Common myeloid progenitor, CD34-positive (primary cell): ENCODE measurements around the gene ULBP3.

Experiments
- CTCF ChIA-PET: fragments of 350-600 bp; sonication (Branson Sonifier 250); formaldehyde crosslinking; loops from one replicate; lab custom pipeline; 2021; ENCODE audit warnings: antibody characterized with exemption; lab: Charles Lee
- POLR2A ChIA-PET: fragments of 350-600 bp; sonication (Branson Sonifier 250); formaldehyde crosslinking; loops from one replicate; lab custom pipeline; 2021; ENCODE audit warnings: antibody characterized with exemption; lab: Charles Lee
- DNase-seq, 3 donors: peaks; one replicate each; pipeline versions ENCODE4 v3.0.0 to v3.0.0-alpha.2; 2013
- H3K27ac ChIP-seq, 2 experiments: 1 replicate in 1 of 2; 2 replicates in 1 of 2; pipeline ENCODE4 v1.7.0; 2013; ENCODE audit warnings: inconsistent platforms in 2 of 2, low read length in 2 of 2, mild to moderate bottlenecking in 2 of 2, low read depth in 1 of 2, moderate library complexity in 1 of 2; ENCODE audit not compliant: severe bottlenecking in 2 of 2, insufficient read depth in 1 of 2, poor library complexity in 1 of 2
- H3K27me3 ChIP-seq, 5 experiments: replicated peaks in 2 of 5; 1 replicate in 3 of 5; 2 replicates in 2 of 5; pipeline versions ENCODE4 v1.6.1 to v1.7.0; 2013; ENCODE audit warnings: low read length in 4 of 5, mild to moderate bottlenecking in 2 of 5, moderate library complexity in 2 of 5, inconsistent platforms in 1 of 5; ENCODE audit not compliant: insufficient read depth in 5 of 5, control insufficient read depth in 4 of 5
- H3K36me3 ChIP-seq, 4 experiments: 1 replicate in 2 of 4; 2 replicates in 2 of 4; pipeline versions ENCODE4 v1.6.1 to v1.7.0; 2013; ENCODE audit warnings: low read length in 3 of 4, control low read depth in 1 of 4, mild to moderate bottlenecking in 1 of 4; ENCODE audit not compliant: control insufficient read depth in 4 of 4, insufficient read depth in 4 of 4
- H3K4me1 ChIP-seq, 4 experiments: 1 replicate in 3 of 4; 2 replicates in 1 of 4; pipeline versions ENCODE4 v1.6.1 to v1.7.1; 2013; ENCODE audit warnings: low read length in 3 of 4, mild to moderate bottlenecking in 3 of 4, control low read depth in 1 of 4, inconsistent platforms in 1 of 4, moderate library complexity in 1 of 4; ENCODE audit not compliant: control insufficient read depth in 4 of 4, insufficient read depth in 4 of 4; ENCODE audit errors: control extremely low read depth in 1 of 4
- H3K4me3 ChIP-seq, 7 experiments: 1 replicate in 4 of 7; 2 replicates in 3 of 7; pipeline versions ENCODE4 v1.5.1 to v1.7.0; 2013; ENCODE audit warnings: mild to moderate bottlenecking in 7 of 7, low read length in 6 of 7, moderate library complexity in 6 of 7, inconsistent platforms in 2 of 7, low read depth in 2 of 7, control low read depth in 1 of 7; ENCODE audit not compliant: insufficient read depth in 4 of 7, control insufficient read depth in 1 of 7; ENCODE audit errors: extremely low read depth in 1 of 7
- H3K9me3 ChIP-seq, 5 experiments: 1 replicate in 4 of 5; 2 replicates in 1 of 5; pipeline versions ENCODE4 v1.6.1 to v1.7.1; 2013; ENCODE audit warnings: low read length in 4 of 5, mild to moderate bottlenecking in 2 of 5, inconsistent platforms in 1 of 5, low read depth in 1 of 5, moderate library complexity in 1 of 5; ENCODE audit not compliant: control insufficient read depth in 4 of 5, insufficient read depth in 2 of 5; ENCODE audit errors: control extremely low read depth in 1 of 5
- WGBS: methylation state at CpG from one replicate; pipeline ENCODE4 v1.1.5; 2013; ENCODE audit not compliant: insufficient coverage; 5-methylcytosine and 5-hydroxymethylcytosine counted together

The ULBP3 gene

GRCh38 chr6:150058231-150058792 lies 10.6 kb downstream of the ULBP3 start:
- CTCF ChIA-PET, result no interaction called here
- Histone ChIP-seq H3K27me3 (peaks cover 0 to 39% (median 11%) of the 10 kb centered on the region in 5 experiments), H3K36me3 (peaks cover 0 to 7% (median 0%) of the 10 kb centered on the region in 4 experiments), H3K9me3 (no peaks in the 10 kb centered on the region), H3K27ac (no peak overlapping the region), H3K4me3 (no peak overlapping the region), H3K4me1 (peaks cover 0 to 3% (median 1%) of the 10 kb centered on the region in 4 experiments)
- POLR2A ChIA-PET, result no interaction called here
- DNase-seq, result no peak
- 96% methylated on average over 7 of the region's 14 CpGs for WGBS

- WGBS, result 81% methylated on average over 25 of the region's 29 CpGs
- Histone ChIP-seq H3K4me3 (no peak overlapping the region), H3K4me1 (peaks cover 0 to 3% (median 1%) of the 10 kb centered on the region in 4 experiments), H3K9me3 (no peaks in the 10 kb centered on the region), H3K27me3 (peaks cover 0 to 46% (median 14%) of the 10 kb centered on the region in 5 experiments), H3K36me3 (peaks cover 0 to 7% (median 0%) of the 10 kb centered on the region in 4 experiments), H3K27ac (no peak overlapping the region)
- ChIA-PET POLR2A (no interaction called here), CTCF (no interaction called here)
- no peak for DNase-seq
Measured at GRCh38 chr6:150057501-150057951, 11.4 kb downstream of the ULBP3 start.

GRCh38 chr6:150056916-150057315 lies 12.0 kb downstream of the ULBP3 start:
- H3K4me3 ChIP-seq, result no peak overlapping the region
- H3K4me1 ChIP-seq, result peaks cover 0 to 3% (median 1%) of the 10 kb centered on the region in 4 experiments
- no peak for DNase-seq
- ChIA-PET CTCF (interaction anchor here (0.6 to 4.2 kb wide), 3 partner anchors 11 to 24 kb away, joined by 3 to 16 read pairs (median 4); partner anchors contain the start of gene ULBP3), POLR2A (no interaction called here)
- H3K27me3 ChIP-seq, result peaks cover 0 to 52% (median 14%) of the 10 kb centered on the region in 5 experiments
- peaks cover 0 to 1% (median 0%) of the 10 kb centered on the region in 4 experiments for H3K36me3 ChIP-seq
- H3K27ac ChIP-seq, result no peak overlapping the region
- H3K9me3 ChIP-seq, result no peaks in the 10 kb centered on the region
- whole genome bisulfite sequencing, result 89% methylated on average over 1 of the region's 4 CpGs

- no peaks in the 10 kb centered on the region for H3K36me3 ChIP-seq
- 92% methylated on average over 12 of the region's 12 CpGs for WGBS
- no peak for DNase-seq
- H3K4me1 ChIP-seq, result peaks cover 0 to 3% (median 1%) of the 10 kb centered on the region in 4 experiments
- peaks cover 0 to 55% (median 14%) of the 10 kb centered on the region in 5 experiments for H3K27me3 ChIP-seq
- H3K27ac ChIP-seq, result no peak overlapping the region
- POLR2A ChIA-PET, result interaction anchor here (0.7 kb wide), 1 partner anchor 17 kb away, joined by 3 read pairs; no protein-coding TSS in a partner anchor
- H3K4me3 ChIP-seq, result no peak overlapping the region
- no peaks in the 10 kb centered on the region for H3K9me3 ChIP-seq
- CTCF ChIA-PET, result interaction anchor here (0.7 to 4.2 kb wide), 4 partner anchors 11 to 23 kb away, joined by 3 to 16 read pairs (median 5); partner anchors contain the start of gene ULBP3
Measured at GRCh38 chr6:150056156-150056555, 12.8 kb downstream of the ULBP3 start.

- H3K4me3 ChIP-seq, result no peak overlapping the region
- H3K27me3 ChIP-seq, result peaks cover 0 to 59% (median 14%) of the 10 kb centered on the region in 5 experiments
- POLR2A ChIA-PET, result no interaction called here
- no peak for DNase-seq
- 85% methylated on average over 7 of the region's 10 CpGs for WGBS
- no peaks in the 10 kb centered on the region for H3K9me3 ChIP-seq
- H3K4me1 ChIP-seq, result peaks cover 0 to 2% (median under 1%) of the 10 kb centered on the region in 4 experiments
- H3K36me3 ChIP-seq, result no peaks in the 10 kb centered on the region
- CTCF ChIA-PET, result interaction anchor here (1.3 to 4.2 kb wide), 4 partner anchors 12 to 352 kb away, joined by 3 to 16 read pairs (median 5); partner anchors contain the start of gene ULBP3
- no peak overlapping the region for H3K27ac ChIP-seq
Measured at GRCh38 chr6:150055131-150055530, 13.8 kb downstream of the ULBP3 start.

GRCh38 chr6:150053450-150053849 lies 15.5 kb downstream of the ULBP3 start:
- ChIA-PET POLR2A (no interaction called here), CTCF (interaction anchor here (1.3 to 4.2 kb wide), 4 partner anchors 11 to 27 kb away, joined by 4 to 16 read pairs (median 6); partner anchors contain the start of gene ULBP3)
- Histone ChIP-seq H3K4me3 (no peak overlapping the region), H3K27ac (no peak overlapping the region), H3K36me3 (no peaks in the 10 kb centered on the region), H3K4me1 (no peaks in the 10 kb centered on the region), H3K27me3 (peaks cover 0 to 58% (median 12%) of the 10 kb centered on the region in 5 experiments), H3K9me3 (no peaks in the 10 kb centered on the region)
- no peak for DNase-seq
- 94% methylated on average over 11 of the region's 11 CpGs for WGBS

- Histone ChIP-seq H3K4me3 (no peak overlapping the region), H3K27me3 (peaks cover 0 to 56% (median 16%) of the 10 kb centered on the region in 5 experiments), H3K9me3 (no peaks in the 10 kb centered on the region), H3K27ac (no peak overlapping the region), H3K36me3 (no peaks in the 10 kb centered on the region), H3K4me1 (no peaks in the 10 kb centered on the region)
- WGBS, result 75% methylated on average over 1 of the region's 4 CpGs
- ChIA-PET POLR2A (no interaction called here), CTCF (no interaction called here)
- DNase-seq, result no peak
Measured at GRCh38 chr6:150050846-150051245, 18.1 kb downstream of the ULBP3 start.
